ENCODE data around the gene ELAC2.

The ELAC2 gene

GRCh38 chr17:12996357-12996756 is 21.5 kb downstream of the ELAC2 start:
- Histone ChIP-seq H3K27me3 (ENCODE audit: insufficient read depth, insufficient read length) (no peaks in the 10 kb centered on the region), H3K9me3 (ENCODE audit: insufficient read depth, low read length) (no peaks in the 10 kb centered on the region), H3K36me3 (ENCODE audit: insufficient read depth, insufficient read length, low read length) (peaks cover 98% of the 10 kb centered on the region), H3K4me1 (ENCODE audit: insufficient read depth, insufficient read length) (no peaks in the 10 kb centered on the region), H3K4me3 (ENCODE audit: insufficient read length, low read depth) (no peak overlapping the region), H3K9ac (ENCODE audit: insufficient read length, low read depth) (no peak overlapping the region)
- no peak for DNase-seq (ENCODE audit: low read depth, low spot score)
- TF ChIP-seq SUZ12 (IDR thresholded peaks at IDR 0.05; ENCODE audit: extremely low read depth, insufficient read depth, insufficient read length): no peak
- TF ChIP-seq YY1 (IDR thresholded peaks at IDR 0.05; ENCODE audit: insufficient read depth, insufficient read length): no peak
- no peak for TF ChIP-seq ZNF274 (IDR thresholded peaks at IDR 0.05; ENCODE audit: low read depth, low read length)

- no peak overlapping the region for H3K4me3 ChIP-seq (ENCODE audit: insufficient read length, low read depth)
- H3K9ac ChIP-seq (ENCODE audit: insufficient read length, low read depth): no peak overlapping the region
- DNase-seq (ENCODE audit: low read depth, low spot score): no peak
- H3K27me3 ChIP-seq (ENCODE audit: insufficient read depth, insufficient read length): no peaks in the 10 kb centered on the region
- TF ChIP-seq ZNF274 (IDR thresholded peaks at IDR 0.05; ENCODE audit: low read depth, low read length) (no peak), YY1 (IDR thresholded peaks at IDR 0.05; ENCODE audit: insufficient read depth, insufficient read length) (no peak), SUZ12 (IDR thresholded peaks at IDR 0.05; ENCODE audit: extremely low read depth, insufficient read depth, insufficient read length) (no peak)
- no peaks in the 10 kb centered on the region for H3K9me3 ChIP-seq (ENCODE audit: insufficient read depth, low read length)
- H3K4me1 ChIP-seq (ENCODE audit: insufficient read depth, insufficient read length): no peaks in the 10 kb centered on the region
- peaks cover 100% of the 10 kb centered on the region for H3K36me3 ChIP-seq (ENCODE audit: insufficient read depth, insufficient read length, low read length)
Observed at GRCh38 chr17:12995896-12996295, 21.9 kb downstream of the ELAC2 start.

GRCh38 chr17:12995106-12995895 is 22.5 kb downstream of the ELAC2 start:
- Histone ChIP-seq H3K27me3 (ENCODE audit: insufficient read depth, insufficient read length) (no peaks in the 10 kb centered on the region), H3K9ac (ENCODE audit: insufficient read length, low read depth) (no peak overlapping the region), H3K36me3 (ENCODE audit: insufficient read depth, insufficient read length, low read length) (peaks cover 100% of the 10 kb centered on the region), H3K4me1 (ENCODE audit: insufficient read depth, insufficient read length) (no peaks in the 10 kb centered on the region), H3K4me3 (ENCODE audit: insufficient read length, low read depth) (no peak overlapping the region), H3K9me3 (ENCODE audit: insufficient read depth, low read length) (no peaks in the 10 kb centered on the region)
- TF ChIP-seq SUZ12 (IDR thresholded peaks at IDR 0.05; ENCODE audit: extremely low read depth, insufficient read depth, insufficient read length): no peak
- no peak for TF ChIP-seq YY1 (IDR thresholded peaks at IDR 0.05; ENCODE audit: insufficient read depth, insufficient read length)
- TF ChIP-seq ZNF274 (IDR thresholded peaks at IDR 0.05; ENCODE audit: low read depth, low read length): no peak
- no peak for DNase-seq (ENCODE audit: low read depth, low spot score)

- Histone ChIP-seq H3K9ac (ENCODE audit: insufficient read length, low read depth) (no peak overlapping the region), H3K36me3 (ENCODE audit: insufficient read depth, insufficient read length, low read length) (peaks cover 100% of the 10 kb centered on the region), H3K4me3 (ENCODE audit: insufficient read length, low read depth) (no peak overlapping the region), H3K4me1 (ENCODE audit: insufficient read depth, insufficient read length) (no peaks in the 10 kb centered on the region), H3K27me3 (ENCODE audit: insufficient read depth, insufficient read length) (no peaks in the 10 kb centered on the region), H3K9me3 (ENCODE audit: insufficient read depth, low read length) (no peaks in the 10 kb centered on the region)
- TF ChIP-seq ZNF274 (IDR thresholded peaks at IDR 0.05; ENCODE audit: low read depth, low read length): no peak
- no peak for DNase-seq (ENCODE audit: low read depth, low spot score)
Observed at GRCh38 chr17:12994341-12995074, 23.3 kb downstream of the ELAC2 start.

GRCh38 chr17:12993631-12994030 is 24.2 kb downstream of the ELAC2 start:
- TF ChIP-seq SUZ12 (IDR thresholded peaks at IDR 0.05; ENCODE audit: extremely low read depth, insufficient read depth, insufficient read length) (no peak), ZNF274 (IDR thresholded peaks at IDR 0.05; ENCODE audit: low read depth, low read length) (no peak), YY1 (IDR thresholded peaks at IDR 0.05; ENCODE audit: insufficient read depth, insufficient read length) (no peak)
- no peak for DNase-seq (ENCODE audit: low read depth, low spot score)
- Histone ChIP-seq H3K36me3 (ENCODE audit: insufficient read depth, insufficient read length, low read length) (peaks cover 96% of the 10 kb centered on the region), H3K27me3 (ENCODE audit: insufficient read depth, insufficient read length) (no peaks in the 10 kb centered on the region), H3K4me3 (ENCODE audit: insufficient read length, low read depth) (no peak overlapping the region), H3K9me3 (ENCODE audit: insufficient read depth, low read length) (no peaks in the 10 kb centered on the region), H3K9ac (ENCODE audit: insufficient read length, low read depth) (no peak overlapping the region), H3K4me1 (ENCODE audit: insufficient read depth, insufficient read length) (no peaks in the 10 kb centered on the region)

GRCh38 chr17:12992676-12993075 is 25.2 kb downstream of the ELAC2 start:
- H3K9ac ChIP-seq (ENCODE audit: insufficient read length, low read depth): no peak overlapping the region
- TF ChIP-seq ZNF274 (IDR thresholded peaks at IDR 0.05; ENCODE audit: low read depth, low read length) (no peak), YY1 (IDR thresholded peaks at IDR 0.05; ENCODE audit: insufficient read depth, insufficient read length) (no peak), SUZ12 (IDR thresholded peaks at IDR 0.05; ENCODE audit: extremely low read depth, insufficient read depth, insufficient read length) (no peak)
- no peak overlapping the region for H3K4me3 ChIP-seq (ENCODE audit: insufficient read length, low read depth)
- H3K27me3 ChIP-seq (ENCODE audit: insufficient read depth, insufficient read length): no peaks in the 10 kb centered on the region
- H3K36me3 ChIP-seq (ENCODE audit: insufficient read depth, insufficient read length, low read length): peaks cover 86% of the 10 kb centered on the region
- no peaks in the 10 kb centered on the region for H3K9me3 ChIP-seq (ENCODE audit: insufficient read depth, low read length)
- peaks cover 3% of the 10 kb centered on the region for H3K4me1 ChIP-seq (ENCODE audit: insufficient read depth, insufficient read length)
- DNase-seq (ENCODE audit: low read depth, low spot score): no peak

- no peaks in the 10 kb centered on the region for H3K27me3 ChIP-seq (ENCODE audit: insufficient read depth, insufficient read length)
- peaks cover 69% of the 10 kb centered on the region for H3K36me3 ChIP-seq (ENCODE audit: insufficient read depth, insufficient read length, low read length)
- no peak overlapping the region for H3K4me3 ChIP-seq (ENCODE audit: insufficient read length, low read depth)
- no peak for TF ChIP-seq YY1 (IDR thresholded peaks at IDR 0.05; ENCODE audit: insufficient read depth, insufficient read length)
- TF ChIP-seq ZNF274 (IDR thresholded peaks at IDR 0.05; ENCODE audit: low read depth, low read length): no peak
- no peak for TF ChIP-seq SUZ12 (IDR thresholded peaks at IDR 0.05; ENCODE audit: extremely low read depth, insufficient read depth, insufficient read length)
- H3K9me3 ChIP-seq (ENCODE audit: insufficient read depth, low read length): no peaks in the 10 kb centered on the region
- no peak for DNase-seq (ENCODE audit: low read depth, low spot score)
- H3K9ac ChIP-seq (ENCODE audit: insufficient read length, low read depth): no peak overlapping the region
- H3K4me1 ChIP-seq (ENCODE audit: insufficient read depth, insufficient read length): peaks cover 7% of the 10 kb centered on the region
Observed at GRCh38 chr17:12990926-12991325, 26.9 kb downstream of the ELAC2 start.

Measured in NT2/D1 (cell line).